Neural cell (in vitro differentiated cells): ENCODE results near the gene TACR2. TPM values are rescaled to one million over a fixed set of nuclear protein-coding genes. Genes with fewer than 3 reads are reported as not detected.

ENCODE experiments used
- H2AFZ ChIP-seq: fragments of 200-600, 300-800 bp; sonication (generic), shearing (Covaris generic); 2 replicates; pipeline ENCODE4 v1.6.0; 2014; ENCODE audit warnings: low read depth, mild to moderate bottlenecking, antibody characterized with exemption, low read length, moderate library complexity
- H3F3A ChIP-seq: fragments of 200-600 bp; shearing (Covaris generic); 2 replicates; pipeline ENCODE4 v1.6.1; 2016; ENCODE audit warnings: mild to moderate bottlenecking, moderate library complexity, mixed read lengths, antibody characterized with exemption, low read length; ENCODE audit not compliant: insufficient read depth, poor library complexity, severe bottlenecking
- H3K27ac ChIP-seq: fragments of 200-600, 300-800 bp; sonication (generic), shearing (Covaris generic); 2 replicates; pipeline ENCODE4 v1.5.1; 2014; ENCODE audit warnings: mild to moderate bottlenecking, low read length, moderate library complexity
- H3K27me3 ChIP-seq: fragments of 300-800, 200-600 bp; sonication (generic), shearing (Covaris generic); 2 replicates; pipeline ENCODE4 v1.6.0; 2014; ENCODE audit warnings: mild to moderate bottlenecking, low read depth, low read length, moderate library complexity; ENCODE audit not compliant: insufficient read depth
- H3K36me3 ChIP-seq: fragments of 300-800, 200-600 bp; sonication (generic), shearing (Covaris generic); 2 replicates; pipeline ENCODE4 v1.5.1; 2014; ENCODE audit warnings: mild to moderate bottlenecking, antibody characterized with exemption, low read length, moderate library complexity; ENCODE audit not compliant: insufficient read depth
- H3K4me2 ChIP-seq: fragments of 300-800, 200-600 bp; sonication (generic), shearing (Covaris generic); 2 replicates; pipeline ENCODE4 v1.6.0; 2014; ENCODE audit warnings: mild to moderate bottlenecking, low read length
- H3K4me3 ChIP-seq: fragments of 300-800, 200-600 bp; sonication (generic), shearing (Covaris generic); 2 replicates; pipeline ENCODE4 v1.5.1; 2014; ENCODE audit warnings: mild to moderate bottlenecking, low read length, moderate library complexity
- H3K79me2 ChIP-seq: fragments of 200-600 bp; shearing (Covaris generic); replicated peaks from 2 replicates; pipeline ENCODE4 v1.6.0; 2014; ENCODE audit warnings: mild to moderate bottlenecking, low read length, moderate library complexity; ENCODE audit not compliant: insufficient read depth
- H3K9ac ChIP-seq: fragments of 300-800, 200-600 bp; sonication (generic), shearing (Covaris generic); 2 replicates; pipeline ENCODE4 v1.6.1; 2016; ENCODE audit warnings: mild to moderate bottlenecking, low read length, mixed read lengths
- H3K9me2 ChIP-seq: fragments of 200-600 bp; shearing (Covaris generic); 2 replicates; pipeline ENCODE4 v1.6.1; 2016; ENCODE audit warnings: mild to moderate bottlenecking, low read length, mixed read lengths; ENCODE audit not compliant: insufficient read depth
- H3K9me3 ChIP-seq: fragments of 200-600, 300-800 bp; sonication (generic), shearing (Covaris generic); 2 replicates; pipeline ENCODE4 v1.6.1; 2016; ENCODE audit warnings: mild to moderate bottlenecking, mixed run types, low read length, moderate library complexity, mixed read lengths
- H4K20me1 ChIP-seq: fragments of 200-600 bp; shearing (Covaris generic); 2 replicates; pipeline ENCODE4 v1.6.1; 2016; ENCODE audit warnings: mild to moderate bottlenecking, mixed run types; ENCODE audit not compliant: insufficient read depth
- CTCF ChIP-seq: fragments of 450-650 bp; IDR thresholded peaks from 2 replicates; pipeline ENCODE4 v1.5.1; 2014; ENCODE audit warnings: antibody characterized with exemption, mild to moderate bottlenecking, moderate library complexity; ENCODE audit not compliant: poor library complexity, severe bottlenecking
- EP300 ChIP-seq: fragments of 450-650 bp; conservative IDR thresholded peaks from 2 replicates; pipeline ENCODE4 v1.6.1; 2014; ENCODE audit warnings: antibody characterized with exemption, mild to moderate bottlenecking, moderate library complexity; ENCODE audit not compliant: poor library complexity, severe bottlenecking
- EZH2 ChIP-seq: fragments of 200-600, 300-800 bp; shearing (Covaris generic), sonication (generic); IDR thresholded peaks from 2 replicates; pipeline ENCODE4 v1.6.1; 2014; ENCODE audit warnings: antibody characterized with exemption, low read length, borderline replicate concordance, mild to moderate bottlenecking; ENCODE audit not compliant: insufficient read depth, poor library complexity, severe bottlenecking
- MXI1 ChIP-seq: fragments of 450-650 bp; conservative IDR thresholded peaks from 2 replicates; pipeline ENCODE4 v1.6.1; 2014; ENCODE audit warnings: antibody characterized with exemption, mild to moderate bottlenecking; ENCODE audit not compliant: poor library complexity, severe bottlenecking
- POLR2AphosphoS5 ChIP-seq: IDR thresholded peaks from 2 replicates; pipeline ENCODE4 v1.6.1; 2012
- RAD21 ChIP-seq: fragments of 450-650 bp; conservative IDR thresholded peaks from 2 replicates; pipeline ENCODE4 v1.6.1; 2014; ENCODE audit warnings: antibody characterized with exemption, mild to moderate bottlenecking, moderate library complexity
- REST ChIP-seq: IDR thresholded peaks from 2 replicates; pipeline ENCODE4 v1.6.1; 2012; ENCODE audit warnings: borderline replicate concordance
- SMC3 ChIP-seq: fragments of 450-650 bp; conservative IDR thresholded peaks from 2 replicates; pipeline ENCODE4 v1.6.1; 2014; ENCODE audit warnings: antibody characterized with exemption, mild to moderate bottlenecking, moderate library complexity; ENCODE audit not compliant: poor library complexity
- TAF1 ChIP-seq: IDR thresholded peaks from 2 replicates; pipeline ENCODE4 v1.6.1; 2012; ENCODE audit warnings: low read depth
- polyA plus RNA-seq: library from polyadenylated mRNA; depleted of rRNA; stranded (reverse); fragments of >200 nt; gene quantifications from 2 replicates; pipeline ENCODE4 v1.2.3, GENCODE V29; 2014

TACR2 gene
- polyA plus RNA-seq, 1 donor from 2014 or later, result not detected

DNA sequence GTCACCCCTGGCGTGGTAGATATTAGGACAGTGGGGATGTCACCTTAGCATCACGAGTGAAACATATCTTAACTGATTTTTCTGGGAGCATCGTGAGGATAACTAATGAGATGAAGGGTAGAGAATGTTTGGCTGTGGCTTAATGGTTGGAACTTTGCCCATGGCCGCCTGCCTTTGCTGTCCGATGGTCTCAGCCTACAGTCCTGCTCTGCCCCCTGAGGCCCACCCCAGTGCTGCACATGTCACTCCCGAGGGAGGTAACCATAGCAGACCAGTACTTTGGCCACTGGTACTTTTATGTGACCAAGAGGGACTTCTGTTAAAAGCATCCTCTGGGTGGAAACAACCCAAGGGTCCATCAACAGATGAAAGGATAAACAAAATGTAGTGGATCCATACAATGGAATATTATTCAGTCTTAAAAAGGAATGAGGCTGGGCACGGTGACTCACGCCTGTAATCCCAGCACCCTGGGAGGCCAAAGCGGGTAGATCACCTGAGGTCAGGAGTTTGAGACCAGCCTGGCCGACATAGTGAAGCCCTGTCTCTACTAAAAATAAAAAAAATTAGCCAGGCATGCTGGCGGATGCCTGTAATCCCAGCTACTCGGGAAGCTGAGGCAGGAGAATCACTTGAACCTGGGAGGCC is 58.4 kb downstream of the TACR2 start:
- Histone ChIP-seq H3K4me3 (no peak overlapping the region), H3K27me3 (no peaks in the 10 kb centered on the region), H3F3A (no peaks in the 10 kb centered on the region), H3K4me2 (no peak overlapping the region), H3K79me2 (no peaks in the 10 kb centered on the region), H3K9me2 (no peaks in the 10 kb centered on the region), H2AFZ (no peak overlapping the region), H3K9ac (no peak overlapping the region), H3K27ac (no peak overlapping the region), H3K9me3 (no peaks in the 10 kb centered on the region), H4K20me1 (no peaks in the 10 kb centered on the region), H3K36me3 (no peaks in the 10 kb centered on the region)
- TF ChIP-seq POLR2AphosphoS5 (no peak), MXI1 (no peak), REST (no peak), EP300 (no peak), TAF1 (no peak), SMC3 (no peak), RAD21 (no peak), CTCF (no peak), EZH2 (no peak)

DNA sequence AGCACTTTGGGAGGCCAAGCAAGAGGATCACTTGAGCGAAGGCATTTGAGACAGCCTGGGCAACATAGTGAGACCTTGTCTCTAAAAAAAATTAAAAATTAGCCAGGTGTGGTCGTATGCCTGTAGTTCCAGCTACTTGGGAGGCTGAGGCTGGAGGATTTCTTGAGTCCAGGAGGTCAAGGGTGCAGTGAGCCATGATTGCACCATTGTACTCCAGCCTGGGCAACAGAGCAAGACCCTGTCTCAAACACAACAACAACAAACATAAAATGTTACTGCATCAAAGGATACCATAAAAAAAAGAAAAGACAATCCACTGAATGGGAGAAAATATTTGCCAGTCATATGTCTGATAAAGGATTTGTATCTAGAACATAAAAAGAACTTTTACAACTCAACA is 60.5 kb downstream of the TACR2 start:
- H3K27me3 ChIP-seq, result no peaks in the 10 kb centered on the region
- H3K9me3 ChIP-seq, result no peaks in the 10 kb centered on the region
- no peaks in the 10 kb centered on the region for H3K79me2 ChIP-seq
- no peak overlapping the region for H2AFZ ChIP-seq
- no peak overlapping the region for H3K4me3 ChIP-seq
- no peaks in the 10 kb centered on the region for H3F3A ChIP-seq
- no peaks in the 10 kb centered on the region for H3K36me3 ChIP-seq
- TF ChIP-seq TAF1, result no peak
- no peak for TF ChIP-seq SMC3
- no peak for TF ChIP-seq CTCF
- TF ChIP-seq REST, result no peak
- TF ChIP-seq MXI1, result no peak
- no peak for TF ChIP-seq RAD21
- no peak for TF ChIP-seq EZH2
- no peak for TF ChIP-seq EP300
- no peak for TF ChIP-seq POLR2AphosphoS5
- no peak overlapping the region for H3K4me2 ChIP-seq
- no peak overlapping the region for H3K9ac ChIP-seq
- no peaks in the 10 kb centered on the region for H4K20me1 ChIP-seq
- no peaks in the 10 kb centered on the region for H3K9me2 ChIP-seq
- H3K27ac ChIP-seq, result no peak overlapping the region
